Vagina (tissue), 2 donors: Measurements from ENCODE around the gene OGT. TPM values are rescaled to one million over a fixed set of nuclear protein-coding genes. Genes with fewer than 3 reads are reported as not detected.
"Not testable (repeated sequence)": the region's sequence is repeated elsewhere in the genome, so short reads cannot be mapped to it uniquely, and the experiment has no call there.

ENCODE experiments used
- DNase-seq, 2 donors: peaks; one replicate each; pipeline ENCODE4 v3.0.0-alpha.2; 2017; ENCODE audit errors: extremely low spot score in 2 of 2
- H3K27ac ChIP-seq: fragments of 200-600 bp; sonication (generic); one replicate; pipeline ENCODE4 v1.5.1; 2019
- H3K27me3 ChIP-seq: fragments of 200-600 bp; sonication (generic); one replicate; pipeline ENCODE4 v1.5.1; 2019
- H3K36me3 ChIP-seq, 2 donors: fragments of 200-600 bp; sonication (generic); one replicate each; pipeline ENCODE4 v1.5.1; 2017 to 2019
- H3K4me1 ChIP-seq: fragments of 200-600 bp; sonication (generic); one replicate; pipeline ENCODE4 v1.5.1; 2019
- H3K4me3 ChIP-seq, 2 donors: fragments of 200-600 bp; sonication (generic); 1 replicate in 1 of 2; 2 replicates in 1 of 2; pipeline ENCODE4 v1.5.1; 2016 to 2019
- H3K9me3 ChIP-seq: fragments of 200-600 bp; sonication (generic); one replicate; pipeline ENCODE4 v1.5.1; 2019
- CTCF ChIP-seq, 3 experiments: fragments of 450-650 bp in 2 of 3; fragments of 200-600 bp in 1 of 3; sonication (generic) in 1 of 3; IDR thresholded peaks; one replicate each; pipeline ENCODE4 v1.5.1; 2017 to 2019; ENCODE audit warnings: antibody characterized with exemption in 3 of 3, mild to moderate bottlenecking in 2 of 3, moderate library complexity in 2 of 3
- POLR2A ChIP-seq, 2 donors: fragments of 450-650 bp; IDR thresholded peaks; one replicate each; pipeline ENCODE4 v1.6.1; 2017; ENCODE audit warnings: antibody characterized with exemption in 2 of 2, mild to moderate bottlenecking in 2 of 2, moderate library complexity in 2 of 2
- POLR2AphosphoS5 ChIP-seq, 2 donors: sonication (generic); formaldehyde crosslinking; IDR thresholded peaks; one replicate each; pipeline ENCODE4 v1.9.0; 2017; ENCODE audit warnings: antibody characterized with exemption in 2 of 2, mild to moderate bottlenecking in 2 of 2, low read depth in 1 of 2; ENCODE audit not compliant: insufficient read depth in 1 of 2
- intact Hi-C: fragments of 100-400 bp; cut with DNase I; formaldehyde crosslinking; loops from one replicate; pipeline ENCODE4 v1.15.1; 2023
- total RNA-seq: library from RNA; depleted of rRNA; stranded (reverse); fragments of >200 nt; gene quantifications from one replicate; pipeline ENCODE4 v1.2.3, GENCODE V29; 2016

Gene OGT
- total RNA-seq, 1 donor from 2014 or later, result 173 TPM

- no peak overlapping the region for H3K4me3 ChIP-seq
- H3K27me3 ChIP-seq, result no peaks in the 10 kb centered on the region
- no peak for DNase-seq
- H3K9me3 ChIP-seq, result no peaks in the 10 kb centered on the region
- intact Hi-C loops, result no loop called here
- peaks cover 0 to 39% of the 10 kb centered on the region in 2 donors for H3K36me3 ChIP-seq
- no peak for TF ChIP-seq POLR2A (IDR thresholded peaks at IDR 0.05)
- TF ChIP-seq CTCF (IDR thresholded peaks at IDR 0.05), result no peak
- no peak for TF ChIP-seq POLR2AphosphoS5 (IDR thresholded peaks at IDR 0.05; ENCODE audit: insufficient read depth in 1 of 2, low read depth in 1 of 2)
- no peak overlapping the region for H3K27ac ChIP-seq
- H3K4me1 ChIP-seq, result no peaks in the 10 kb centered on the region
Observed at GRCh38 chrX:71609095-71609750, 76.3 kb downstream of the OGT start.

- intact Hi-C loops, H3K27ac ChIP-seq, H3K27me3 ChIP-seq, H3K4me3 ChIP-seq, H3K4me1 ChIP-seq, H3K9me3 ChIP-seq, DNase-seq: not testable (repeated sequence)
- peaks cover 0 to 38% of the 10 kb centered on the region in 2 donors for H3K36me3 ChIP-seq
Observed at GRCh38 chrX:71611736-71612135, 78.8 kb downstream of the OGT start.

- Histone ChIP-seq H3K27ac (no peak overlapping the region), H3K36me3 (peaks cover 0 to 38% of the 10 kb centered on the region in 2 donors), H3K4me1 (no peaks in the 10 kb centered on the region), H3K4me3 (no peak overlapping the region), H3K9me3 (no peaks in the 10 kb centered on the region), H3K27me3 (no peaks in the 10 kb centered on the region)
- no peak for DNase-seq
- intact Hi-C loops, result no loop called here
- TF ChIP-seq POLR2AphosphoS5 (IDR thresholded peaks at IDR 0.05; ENCODE audit: insufficient read depth in 1 of 2, low read depth in 1 of 2) (no peak), CTCF (IDR thresholded peaks at IDR 0.05) (no peak), POLR2A (IDR thresholded peaks at IDR 0.05) (no peak)
Observed at GRCh38 chrX:71612256-71612655, 79.4 kb downstream of the OGT start.

GRCh38 chrX:71615056-71615455 lies 82.2 kb downstream of the OGT start:
- Histone ChIP-seq H3K9me3 (no peaks in the 10 kb centered on the region), H3K36me3 (peaks cover 0 to 31% of the 10 kb centered on the region in 2 donors), H3K27me3 (no peaks in the 10 kb centered on the region), H3K27ac (no peak overlapping the region), H3K4me1 (no peaks in the 10 kb centered on the region), H3K4me3 (no peak overlapping the region)
- intact Hi-C loops, result no loop called here
- no peak for DNase-seq
- no peak for TF ChIP-seq POLR2A (IDR thresholded peaks at IDR 0.05)
- TF ChIP-seq POLR2AphosphoS5 (IDR thresholded peaks at IDR 0.05; ENCODE audit: insufficient read depth in 1 of 2, low read depth in 1 of 2), result no peak
- no peak for TF ChIP-seq CTCF (IDR thresholded peaks at IDR 0.05)

- TF ChIP-seq POLR2AphosphoS5 (IDR thresholded peaks at IDR 0.05; ENCODE audit: insufficient read depth in 1 of 2, low read depth in 1 of 2) (no peak), POLR2A (IDR thresholded peaks at IDR 0.05) (no peak), CTCF (IDR thresholded peaks at IDR 0.05) (no peak)
- H3K4me1 ChIP-seq, result no peaks in the 10 kb centered on the region
- no peak overlapping the region for H3K4me3 ChIP-seq
- intact Hi-C loops, result no loop called here
- H3K36me3 ChIP-seq, result peaks cover 0 to 25% of the 10 kb centered on the region in 2 donors
- H3K27me3 ChIP-seq, result no peaks in the 10 kb centered on the region
- no peak overlapping the region for H3K27ac ChIP-seq
- DNase-seq, result no peak
- no peaks in the 10 kb centered on the region for H3K9me3 ChIP-seq
Observed at GRCh38 chrX:71615954-71616353, 83.0 kb downstream of the OGT start.
